ENCODE measurements around the gene FAM149A. TPM values are rescaled to one million over a fixed set of nuclear protein-coding genes. Genes with fewer than 3 reads are reported as not detected.

Gene FAM149A
- 0.32 TPM in 1 of 2 replicates, not detected in the other for polyA plus RNA-seq (2011; rRNA removed)
- polyA minus RNA-seq (2011; rRNA and poly(A)+ RNA removed): not detected in 2 replicates

GRCh38 chr4:186104114-186104889 is at the start of gene FAM149A:
TSS of gene FAM149A (plus strand) at chr4:186104704.
- no peak for DNase-seq (ENCODE audit: low read depth)
- peaks cover 5% of the 10 kb centered on the region for H3K27me3 ChIP-seq (ENCODE audit: control insufficient read depth, insufficient read depth, low read length)
- ChIA-PET POLR2A (no interaction called here), CTCF (no interaction called here)
- H3K4me3 ChIP-seq (ENCODE audit: low read depth, low read length): no peak within 1 kb of the TSS
- TF ChIP-seq CTCF (IDR thresholded peaks at IDR 0.05; ENCODE audit: insufficient read depth, low read depth, low read length): no peak
- H3K36me3 ChIP-seq (ENCODE audit: control insufficient read depth, insufficient read depth, low read length): no peaks in the 10 kb centered on the region

GRCh38 chr4:186058253-186058979 is 46.1 kb upstream of the FAM149A start:
- ChIA-PET CTCF (interaction anchor here (0.6 kb wide), 1 partner anchor 634 kb away, joined by 4 read pairs; no protein-coding TSS in a partner anchor), POLR2A (no interaction called here)
- Histone ChIP-seq H3K36me3 (ENCODE audit: control insufficient read depth, insufficient read depth, low read length) (no peaks in the 10 kb centered on the region), H3K27me3 (ENCODE audit: control insufficient read depth, insufficient read depth, low read length) (no peaks in the 10 kb centered on the region), H3K4me3 (ENCODE audit: low read depth, low read length) (no peak overlapping the region)
- no peak for TF ChIP-seq CTCF (IDR thresholded peaks at IDR 0.05; ENCODE audit: insufficient read depth, low read depth, low read length)
- DNase-seq (ENCODE audit: low read depth): no peak

- no peaks in the 10 kb centered on the region for H3K36me3 ChIP-seq (ENCODE audit: control insufficient read depth, insufficient read depth, low read length)
- H3K27me3 ChIP-seq (ENCODE audit: control insufficient read depth, insufficient read depth, low read length): no peaks in the 10 kb centered on the region
- H3K4me3 ChIP-seq (ENCODE audit: low read depth, low read length): no peak overlapping the region
- TF ChIP-seq CTCF (IDR thresholded peaks at IDR 0.05; ENCODE audit: insufficient read depth, low read depth, low read length): no peak
- ChIA-PET POLR2A (no interaction called here), CTCF (interaction anchor here (0.6 kb wide), 1 partner anchor 634 kb away, joined by 4 read pairs; no protein-coding TSS in a partner anchor)
- no peak for DNase-seq (ENCODE audit: low read depth)
Measured at GRCh38 chr4:186058980-186059316, 45.6 kb upstream of the FAM149A start.

GRCh38 chr4:186061921-186062320 is 42.6 kb upstream of the FAM149A start:
- H3K36me3 ChIP-seq (ENCODE audit: control insufficient read depth, insufficient read depth, low read length): no peaks in the 10 kb centered on the region
- no peaks in the 10 kb centered on the region for H3K27me3 ChIP-seq (ENCODE audit: control insufficient read depth, insufficient read depth, low read length)
- ChIA-PET POLR2A (no interaction called here), CTCF (no interaction called here)
- TF ChIP-seq CTCF (IDR thresholded peaks at IDR 0.05; ENCODE audit: insufficient read depth, low read depth, low read length): no peak
- DNase-seq (ENCODE audit: low read depth): no peak
- no peak overlapping the region for H3K4me3 ChIP-seq (ENCODE audit: low read depth, low read length)

GRCh38 chr4:186067757-186068385 is 36.6 kb upstream of the FAM149A start:
- Histone ChIP-seq H3K36me3 (ENCODE audit: control insufficient read depth, insufficient read depth, low read length) (no peaks in the 10 kb centered on the region), H3K27me3 (ENCODE audit: control insufficient read depth, insufficient read depth, low read length) (no peaks in the 10 kb centered on the region), H3K4me3 (ENCODE audit: low read depth, low read length) (no peak overlapping the region)
- ChIA-PET POLR2A (no interaction called here), CTCF (interaction anchor here (0.7 to 1.6 kb wide), 5 partner anchors 11 to 1028 kb away, joined by 3 to 10 read pairs (median 4); no protein-coding TSS in a partner anchor)
- peak; percentile 54 for TF ChIP-seq CTCF (IDR thresholded peaks at IDR 0.05; ENCODE audit: insufficient read depth, low read depth, low read length)
- DNase-seq (ENCODE audit: low read depth): no peak
